ENCODE measurements around the gene RSF1. TPM values are rescaled to one million over a fixed set of nuclear protein-coding genes. Genes with fewer than 3 reads are reported as not detected.
"Not testable (repeated sequence)": the region's sequence is repeated elsewhere in the genome, so short reads cannot be mapped to it uniquely, and the experiment has no call there.

The RSF1 gene
- total and polyA plus RNA-seq, 8 donors, result 5.6 to 34.3 (median 22.9) TPM

GRCh38 chr11:77828926-77829325, 8.4 kb upstream of the RSF1 start:
- intact Hi-C loops (cut with DNase I), result no loop called here
- TF ChIP-seq CTCF (IDR thresholded peaks at IDR 0.05), result no peak
- Histone ChIP-seq H3K4me3 (no peak overlapping the region), H3K27ac (no peak overlapping the region), H3K9me3 (no peaks in the 10 kb centered on the region), H3K27me3 (no peaks in the 10 kb centered on the region), H3K4me1 (peaks cover 0 to 8% (median 3%) of the 10 kb centered on the region in 3 donors), H3K36me3 (no peaks in the 10 kb centered on the region)
- FAIRE-seq (no peak), DNase-seq (no peak), ATAC-seq (no peak)
- 93 to 95% methylated on average over 2 of the region's 2 CpGs for WGBS, 2 donors

- WGBS, 2 donors, result 7 to 10% methylated on average over 1 of the region's 1 CpG
- Histone ChIP-seq H3K36me3 (no peaks in the 10 kb centered on the region), H3K27ac (peak overlapping the region in 2 of 4 donors; percentile 4 to 42), H3K27me3 (no peaks in the 10 kb centered on the region), H3K9me3 (no peaks in the 10 kb centered on the region), H3K4me3 (no peak overlapping the region), H3K4me1 (peaks cover 9 to 22% (median 18%) of the 10 kb centered on the region in 3 donors)
- TF ChIP-seq CTCF (IDR thresholded peaks at IDR 0.05), result no peak
- ATAC-seq (no peak), FAIRE-seq (no peak), DNase-seq (no peak)
- intact Hi-C loops (cut with DNase I), result no loop called here
Observed at GRCh38 chr11:77823775-77824174, 3.3 kb upstream of the RSF1 start.

DNA sequence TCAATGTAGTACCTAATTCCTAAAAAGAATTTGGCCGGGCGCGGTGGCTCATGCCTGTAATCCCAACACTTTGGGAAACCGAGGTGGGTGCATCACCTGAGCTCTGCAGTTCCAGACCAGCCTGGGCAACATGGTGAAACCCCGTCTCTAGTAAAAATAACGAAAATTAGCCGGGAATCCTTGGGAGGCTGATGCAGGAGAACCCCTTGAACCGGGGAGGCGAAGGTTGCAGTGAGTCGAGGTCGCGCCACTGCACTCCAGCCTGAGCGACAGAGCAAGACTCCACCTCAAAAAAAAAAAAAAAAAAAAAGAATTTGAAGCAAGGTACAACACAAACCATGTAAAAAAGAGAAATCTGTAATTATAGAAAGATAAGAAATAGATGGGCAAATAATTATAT, 1.6 kb upstream of the RSF1 start:
- H3K9me3 ChIP-seq; DNase-seq; ATAC-seq; H3K36me3 ChIP-seq; intact Hi-C loops (cut with DNase I); FAIRE-seq; H3K27ac ChIP-seq; H3K27me3 ChIP-seq: not testable (repeated sequence)
- H3K4me1 ChIP-seq, result peaks cover 9 to 22% (median 21%) of the 10 kb centered on the region in 3 donors
- 56 to 64% methylated on average over 13 of the region's 13 CpGs for WGBS, 2 donors
- peak overlapping the region in 3 of 4 donors; percentile 47 to 99 (median 97) for H3K4me3 ChIP-seq

GRCh38 chr11:77821349-77821851, 878 bp upstream of the RSF1 start:
- DNase-seq (peak in 4 of 6 donors; percentile 14 to 41 (median 34)), ATAC-seq (peak in 3 of 4 donors; percentile 0 to 1 (median 0)), FAIRE-seq (no peak)
- Histone ChIP-seq H3K36me3 (no peaks in the 10 kb centered on the region), H3K9me3 (no peaks in the 10 kb centered on the region), H3K4me1 (peaks cover 9 to 22% (median 21%) of the 10 kb centered on the region in 3 donors), H3K27ac (peak overlapping the region in 3 of 4 donors; percentile 35 to 72 (median 39)), H3K4me3 (peak overlapping the region; percentile 47 to 99 (median 73)), H3K27me3 (no peaks in the 10 kb centered on the region)
- 0 to 1% methylated on average over 16 of the region's 16 CpGs for WGBS, 2 donors
- no peak for TF ChIP-seq CTCF (IDR thresholded peaks at IDR 0.05)
- intact Hi-C loops (cut with DNase I), result no loop called here

- Histone ChIP-seq H3K36me3 (no peaks in the 10 kb centered on the region), H3K27me3 (no peaks in the 10 kb centered on the region), H3K4me1 (peaks cover 9 to 22% (median 21%) of the 10 kb centered on the region in 3 donors), H3K9me3 (no peaks in the 10 kb centered on the region), H3K4me3 (peak overlapping the region; percentile 78 to 99 (median 97)), H3K27ac (peak overlapping the region; percentile 76 to 96 (median 88))
- TF ChIP-seq CTCF (IDR thresholded peaks at IDR 0.05), result no peak
- DNase-seq, result peak in 5 of 6 donors; percentile 37 to 82 (median 61)
- FAIRE-seq, result no peak
- WGBS, 2 donors, result 0% methylated on average over 41 to 55 of the region's 55 CpGs
- ATAC-seq, result peak; percentile 35 to 63 (median 38)
- intact Hi-C loops (cut with DNase I), result no loop called here
Observed at GRCh38 chr11:77819921-77820564, 479 bp downstream of the RSF1 start.

Data from pancreas (tissue), 10 donors.